Activated T-cell treated with anti-CD3 and anti-CD28 coated beads for 48 hours (primary cell): ENCODE data around the gene SYNJ2.

Experiments
- DNase-seq: peaks from one replicate; pipeline ENCODE4 v3.0.0-alpha.2; 2020; ENCODE audit warnings: low read depth

The SYNJ2 gene

GRCh38 chr6:158026901-158027589, 45.4 kb downstream of the SYNJ2 start:
- no peak for DNase-seq

DNA sequence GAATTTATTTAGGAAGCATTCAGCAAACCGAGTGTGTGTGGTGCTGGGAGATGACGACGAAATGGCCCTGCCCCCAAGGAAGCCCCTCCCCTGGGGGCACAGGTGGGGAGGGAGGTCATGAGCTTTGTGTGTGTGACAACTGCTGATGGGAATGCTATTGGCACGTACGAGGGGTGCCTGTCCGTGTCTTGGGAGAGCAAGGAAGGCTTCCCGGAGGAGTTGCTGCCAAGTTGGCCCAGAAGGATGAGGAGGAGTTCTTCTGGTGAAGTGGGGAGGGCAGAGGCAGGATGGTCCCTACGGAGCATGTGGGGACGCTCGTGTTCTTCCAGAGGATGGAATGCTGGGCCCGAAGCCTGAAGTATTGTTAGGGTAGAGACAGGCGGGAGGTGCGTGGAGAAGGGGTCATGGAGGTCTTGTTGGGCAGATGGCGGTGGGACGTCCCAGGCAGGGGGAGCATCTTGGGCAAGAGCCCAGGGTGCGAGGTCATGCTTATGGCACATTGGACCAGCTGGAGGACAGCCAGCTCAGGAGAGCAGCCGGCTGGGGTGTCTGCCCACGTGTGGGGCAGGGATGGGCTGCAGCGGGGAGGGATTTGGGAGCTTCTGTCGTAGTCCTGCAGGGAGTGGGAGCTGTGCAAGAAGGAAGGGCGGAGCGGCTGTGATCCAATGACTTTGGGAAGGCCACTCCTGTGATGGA, 46.1 kb downstream of the SYNJ2 start:
- no peak for DNase-seq

- no peak for DNase-seq
These were observed 46.8 kb downstream of the SYNJ2 start for GRCh38 chr6:158028421-158028820.

DNA sequence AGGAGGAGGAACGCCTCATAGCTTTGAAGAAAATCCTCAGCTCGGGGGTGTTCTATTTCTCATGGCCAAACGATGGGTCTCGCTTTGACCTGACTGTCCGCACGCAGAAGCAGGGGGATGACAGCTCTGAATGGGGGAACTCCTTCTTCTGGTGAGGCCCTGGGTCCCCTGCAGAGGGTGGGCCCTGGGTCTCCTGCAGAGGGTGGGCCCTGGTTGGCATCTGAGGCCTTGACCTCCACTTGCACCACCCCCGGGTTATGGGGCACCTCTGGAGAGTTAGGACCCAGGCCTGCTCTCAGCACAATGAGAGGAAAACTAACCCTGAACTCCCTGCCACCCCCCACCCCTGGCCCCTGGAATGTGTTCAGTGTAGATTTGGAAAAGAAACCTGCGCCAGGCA, 47.2 kb downstream of the SYNJ2 start:
- no peak for DNase-seq

DNA sequence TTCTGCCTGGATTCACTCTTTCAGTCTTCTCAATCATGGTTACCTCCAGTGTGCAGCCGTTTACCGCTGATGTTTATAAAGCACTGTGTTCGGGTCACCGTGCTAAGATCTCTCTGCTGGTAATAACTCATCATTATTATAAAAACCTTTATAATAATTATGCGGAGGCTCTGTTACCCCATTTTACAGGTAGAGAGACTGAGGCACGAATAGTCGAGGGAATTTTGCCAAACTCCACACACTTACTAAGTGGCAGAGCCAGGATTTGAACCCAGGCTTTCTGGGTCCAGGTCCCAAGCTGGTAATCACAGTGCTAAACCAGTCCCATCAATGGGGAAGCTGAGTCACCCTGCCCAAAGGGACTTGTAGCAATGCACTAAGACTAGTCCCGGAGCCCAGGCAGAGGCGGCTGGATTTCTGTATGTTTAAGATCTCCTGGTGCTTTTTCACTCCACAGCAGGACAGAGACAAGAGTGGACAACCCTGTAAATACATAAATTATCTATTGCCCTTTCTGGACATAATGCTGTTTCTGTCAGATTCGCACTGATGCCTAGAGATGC, 48.1 kb downstream of the SYNJ2 start:
- DNase-seq: no peak

DNA sequence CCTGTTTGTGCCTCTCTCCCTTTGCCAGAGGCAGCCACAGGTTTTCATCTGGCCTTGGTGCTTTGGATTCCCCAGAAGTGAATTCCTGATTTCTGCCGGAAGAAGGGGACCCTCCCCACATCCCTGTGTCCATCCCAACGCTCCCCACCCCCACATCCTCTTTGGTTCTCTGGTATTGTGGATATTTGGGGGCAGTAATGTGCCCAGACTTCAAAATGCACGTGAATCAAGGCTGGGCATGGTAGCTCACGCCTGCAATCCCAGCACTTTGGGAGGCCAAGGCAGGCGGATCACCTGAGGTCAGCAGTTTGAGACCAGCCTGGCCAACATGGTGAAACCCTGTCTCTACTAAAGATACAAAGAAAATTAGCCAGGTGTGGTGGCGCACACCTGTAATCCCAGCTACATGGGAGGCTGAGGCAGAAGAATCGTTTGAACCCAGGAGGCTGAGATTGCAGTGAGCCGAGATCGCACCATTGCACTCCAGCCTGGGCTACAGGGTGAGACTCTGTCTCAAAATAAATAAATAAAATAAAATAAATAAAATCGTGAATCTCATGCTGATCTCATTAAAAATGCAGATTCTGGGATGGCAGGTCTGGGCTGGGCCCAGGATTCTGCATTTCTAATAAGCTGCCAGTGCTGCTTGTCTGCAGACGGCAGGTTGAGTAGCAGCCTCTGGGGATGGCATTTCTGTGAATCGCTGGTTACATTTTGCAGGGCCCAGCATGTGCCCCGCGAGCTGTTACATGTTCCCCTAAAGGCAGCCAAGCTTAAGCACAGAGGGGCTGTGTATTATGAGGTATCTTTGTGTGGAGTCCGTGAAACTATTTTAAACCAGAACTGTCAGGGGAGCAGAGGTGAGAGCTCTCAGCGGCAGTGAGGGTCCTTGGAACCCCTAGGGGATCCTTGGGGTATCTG, 49.0 kb downstream of the SYNJ2 start:
- no peak for DNase-seq

GRCh38 chr6:158031381-158032353, 50.0 kb downstream of the SYNJ2 start:
- DNase-seq: peak; percentile 38

- DNase-seq: no peak
These were observed 50.7 kb downstream of the SYNJ2 start for GRCh38 chr6:158032354-158032733.

DNA sequence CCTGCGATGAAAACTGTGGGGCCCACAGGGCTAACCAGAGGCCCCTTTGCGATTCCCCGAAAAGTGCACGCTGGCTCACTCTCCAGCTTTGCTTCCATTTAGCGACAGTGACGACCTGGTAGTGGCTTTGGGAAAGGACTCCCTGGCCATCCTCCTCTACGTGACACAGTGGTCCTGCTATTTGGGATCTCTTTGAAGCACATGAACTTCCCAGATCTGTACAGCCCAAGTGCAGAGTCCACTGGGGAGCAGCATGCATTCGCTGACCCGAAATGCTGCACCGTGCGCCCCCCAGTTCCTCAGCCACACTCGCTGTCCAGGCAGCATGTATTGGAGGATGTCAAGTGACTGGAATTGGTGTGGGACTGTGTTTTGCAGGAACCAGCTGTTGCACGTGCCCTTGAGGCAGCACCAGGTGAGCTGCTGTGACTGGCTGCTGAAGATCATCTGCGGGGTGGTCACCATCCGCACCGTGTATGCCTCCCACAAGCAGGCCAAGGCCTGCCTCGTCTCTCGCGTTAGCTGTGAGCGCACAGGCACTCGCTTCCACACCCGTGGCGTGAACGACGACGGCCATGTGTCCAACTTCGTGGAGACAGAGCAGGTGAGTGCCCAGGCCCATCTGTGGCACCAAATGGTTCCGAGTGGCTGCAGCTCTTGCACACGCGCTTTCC, 51.6 kb downstream of the SYNJ2 start:
- no peak for DNase-seq

- no peak for DNase-seq
These were observed 52.4 kb downstream of the SYNJ2 start for GRCh38 chr6:158033751-158034702.

DNA sequence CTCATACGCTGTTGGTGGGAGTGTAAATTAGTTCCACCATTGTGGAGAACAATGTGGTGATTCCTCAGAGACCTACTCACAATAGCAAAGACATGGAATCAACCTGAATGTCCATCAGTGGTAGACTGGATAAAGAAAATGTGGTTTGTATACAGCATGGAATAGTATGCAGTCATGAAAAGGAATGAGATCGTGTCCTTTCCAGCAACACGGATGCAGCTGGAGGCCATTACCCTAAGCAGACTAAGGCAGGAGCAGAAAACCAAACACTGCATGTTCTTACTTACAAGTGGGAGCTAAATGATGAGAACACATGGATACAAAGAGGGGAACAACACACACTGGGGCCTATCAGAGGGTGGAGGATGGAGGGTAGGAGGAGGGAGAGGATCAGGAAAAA, 54.6 kb downstream of the SYNJ2 start:
- DNase-seq: no peak

DNA sequence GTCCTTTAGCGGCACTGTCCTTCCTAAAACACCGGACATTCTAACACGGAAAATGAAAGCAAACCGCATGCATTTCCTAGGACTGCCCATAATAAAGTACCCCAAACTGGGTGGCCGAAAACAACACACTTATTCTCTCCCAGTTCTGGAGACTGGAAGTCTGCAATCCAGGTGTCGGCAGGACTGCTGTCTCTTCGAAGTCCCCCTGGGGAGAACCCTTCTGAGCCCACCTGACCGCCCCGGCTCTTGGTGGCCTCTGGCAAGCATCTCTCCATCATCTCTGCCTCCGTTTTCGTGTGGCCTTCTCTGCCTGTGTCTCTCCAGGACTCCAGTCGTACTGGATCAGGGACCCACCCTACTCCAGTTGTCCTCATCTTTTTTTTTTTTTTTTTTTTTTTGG, 55.4 kb downstream of the SYNJ2 start:
- no peak for DNase-seq

DNA sequence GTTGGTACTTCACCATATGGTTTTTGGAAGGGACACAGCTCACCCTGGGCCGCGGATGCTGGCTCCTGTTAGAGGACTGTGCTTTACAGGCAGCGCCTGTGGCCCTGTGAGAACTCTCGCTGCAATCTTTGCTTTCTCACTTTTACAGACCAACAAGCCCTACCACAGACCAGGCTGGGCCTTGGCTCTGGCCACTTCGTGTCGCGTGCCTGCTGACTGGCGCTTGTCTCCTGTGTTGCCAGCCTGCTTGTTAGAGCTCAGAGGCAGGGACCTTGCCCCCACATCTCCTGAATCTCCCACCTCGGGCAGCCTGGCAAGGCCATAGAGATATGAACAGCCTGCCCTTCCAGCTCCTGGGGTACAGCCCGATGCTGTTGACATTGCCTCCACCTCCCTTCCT, 56.1 kb downstream of the SYNJ2 start:
- no peak for DNase-seq

- DNase-seq: no peak
These were observed 56.9 kb downstream of the SYNJ2 start for GRCh38 chr6:158038291-158039177.

DNA sequence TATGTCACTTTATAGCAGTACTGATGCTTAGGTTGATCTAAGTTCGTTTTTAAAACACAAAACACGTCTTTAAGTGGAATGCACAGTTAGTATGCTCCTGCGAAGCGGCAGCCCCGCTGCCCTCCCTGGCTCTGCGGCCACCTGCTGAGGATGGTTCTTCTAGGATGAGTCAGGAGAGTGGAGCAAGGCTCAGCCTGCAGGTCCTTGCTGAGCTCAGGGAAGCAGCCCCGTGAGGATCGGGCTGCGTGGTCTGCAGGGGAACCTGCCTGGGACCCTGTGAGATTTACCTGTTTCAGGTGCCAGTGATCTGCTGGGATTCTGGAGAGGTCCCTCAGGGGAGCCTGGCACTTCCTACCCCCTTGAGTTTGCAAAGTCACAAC, 57.5 kb downstream of the SYNJ2 start:
- DNase-seq: no peak

- DNase-seq: no peak
These were observed 57.9 kb downstream of the SYNJ2 start for GRCh38 chr6:158039571-158040050.

- DNase-seq: peak; percentile 21
These were observed 58.6 kb downstream of the SYNJ2 start for GRCh38 chr6:158040051-158040803.
